Measurements from ENCODE around the gene GAB2.

GRCh38 chr11:78221396-78222315, 196.0 kb downstream of the GAB2 start:
- no peak for TF ChIP-seq EZH2 (IDR thresholded peaks at IDR 0.05)
- no peak for TF ChIP-seq POLR2AphosphoS5 (IDR thresholded peaks at IDR 0.05; ENCODE audit: borderline replicate concordance, low read depth, low read length)
- no peak for TF ChIP-seq FOXP2 (optimal IDR thresholded peaks at IDR 0.05; ENCODE audit: control extremely low read depth, extremely low read length, insufficient read depth)

All from SK-N-MC (cell line).